Measurements from ENCODE around the gene SIRT3. TPM values are rescaled to one million over a fixed set of nuclear protein-coding genes. Genes with fewer than 3 reads are reported as not detected.
"Not testable (repeated sequence)": the region's sequence is repeated elsewhere in the genome, so short reads cannot be mapped to it uniquely, and the experiment has no call there.

The SIRT3 gene
- total RNA-seq, 1 experiment from 2014 or later: 13.8 TPM

- Histone ChIP-seq H3K4me3 (ENCODE audit: low read length) (no peak overlapping the region), H4K20me1 (ENCODE audit: low read length) (no peaks in the 10 kb centered on the region), H3K36me3 (ENCODE audit: low read depth, low read length) (no peaks in the 10 kb centered on the region), H2AFZ (ENCODE audit: low read length) (no peak overlapping the region), H3K9ac (ENCODE audit: low read length) (no peak overlapping the region), H3K79me2 (ENCODE audit: low read length) (no peaks in the 10 kb centered on the region), H3K9me2 (replicated peaks; ENCODE audit: low read length) (no peaks in the 10 kb centered on the region), H3K27me3 (ENCODE audit: low read length) (no peaks in the 10 kb centered on the region), H3K27ac (ENCODE audit: low read length) (no peak overlapping the region), H3K9me3 (ENCODE audit: low read length) (no peaks in the 10 kb centered on the region), H3K4me2 (ENCODE audit: low read length) (no peak overlapping the region), H3K4me1 (ENCODE audit: insufficient read depth, low read length) (peaks cover 4% of the 10 kb centered on the region), H3F3A (ENCODE audit: low read length, unreplicated experiment) (no peaks in the 10 kb centered on the region)
- BruUV-seq (replicated peaks): no TSS peak
- ChIA-PET CTCF (no interaction called here), POLR2A (ENCODE audit: unreplicated experiment) (no interaction called here)
- ATAC-seq (no peak), DNase-seq (no peak)
- intact Hi-C loops (cut with micrococcal nuclease): no loop called here
- TF ChIP-seq EZH2phosphoT487 (IDR thresholded peaks at IDR 0.05; ENCODE audit: borderline replicate concordance, low read length) (no peak), EZH2 (IDR thresholded peaks at IDR 0.05; ENCODE audit: low read length, unreplicated experiment) (no peak), CTCF (conservative IDR thresholded peaks at IDR 0.05; ENCODE audit: low read depth, low read length) (no peak)
These were observed 33.2 kb upstream of the SIRT3 start for GRCh38 chr11:269146-269890.

DNA sequence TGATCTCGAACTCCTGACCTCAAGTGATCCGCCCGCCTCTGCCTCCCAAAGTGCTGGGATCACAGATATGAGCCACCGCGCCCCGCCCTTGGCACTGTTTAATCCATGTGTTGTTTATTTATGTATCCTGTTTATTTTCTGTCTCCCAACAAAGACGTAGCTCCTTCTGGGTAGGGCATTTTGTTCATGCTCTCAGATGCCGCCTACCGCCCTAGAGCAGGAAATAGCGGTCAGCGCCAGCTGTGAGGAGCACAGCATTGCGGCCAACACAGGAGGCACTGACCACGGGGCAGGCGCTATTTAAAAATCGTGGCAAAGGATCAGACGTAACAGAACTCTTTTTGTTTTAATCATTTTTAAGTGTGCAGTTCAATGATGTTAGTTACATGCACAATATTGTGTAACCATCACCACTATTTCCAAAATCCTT is 32.6 kb upstream of the SIRT3 start:
- H3F3A ChIP-seq (ENCODE audit: low read length, unreplicated experiment); H3K36me3 ChIP-seq (ENCODE audit: low read depth, low read length); intact Hi-C loops (cut with micrococcal nuclease); CTCF ChIA-PET; H3K4me3 ChIP-seq (ENCODE audit: low read length); BruUV-seq (replicated peaks); H3K27me3 ChIP-seq (ENCODE audit: low read length); H4K20me1 ChIP-seq (ENCODE audit: low read length); H2AFZ ChIP-seq (ENCODE audit: low read length); H3K4me2 ChIP-seq (ENCODE audit: low read length); H3K9ac ChIP-seq (ENCODE audit: low read length); H3K9me3 ChIP-seq (ENCODE audit: low read length); H3K4me1 ChIP-seq (ENCODE audit: insufficient read depth, low read length); H3K27ac ChIP-seq (ENCODE audit: low read length); POLR2A ChIA-PET (ENCODE audit: unreplicated experiment); DNase-seq; H3K9me2 ChIP-seq (replicated peaks; ENCODE audit: low read length); H3K79me2 ChIP-seq (ENCODE audit: low read length): not testable (repeated sequence)
- ATAC-seq: peak; percentile 66
- TF ChIP-seq CTCF (conservative IDR thresholded peaks at IDR 0.05; ENCODE audit: low read depth, low read length): 0 out of 2 replicates have a peak, but pooled peaks have one; percentile 8

- Histone ChIP-seq H3K27me3 (ENCODE audit: low read length) (no peaks in the 10 kb centered on the region), H3K36me3 (ENCODE audit: low read depth, low read length) (no peaks in the 10 kb centered on the region), H3K4me3 (ENCODE audit: low read length) (peak overlapping the region; percentile 58), H3K9me3 (ENCODE audit: low read length) (no peaks in the 10 kb centered on the region), H3K4me2 (ENCODE audit: low read length) (peak overlapping the region; percentile 85), H3K79me2 (ENCODE audit: low read length) (no peaks in the 10 kb centered on the region), H3K4me1 (ENCODE audit: insufficient read depth, low read length) (peaks cover 4% of the 10 kb centered on the region), H3F3A (ENCODE audit: low read length, unreplicated experiment) (no peaks in the 10 kb centered on the region), H4K20me1 (ENCODE audit: low read length) (no peaks in the 10 kb centered on the region), H3K9me2 (replicated peaks; ENCODE audit: low read length) (no peaks in the 10 kb centered on the region), H2AFZ (ENCODE audit: low read length) (peak overlapping the region; percentile 90), H3K27ac (ENCODE audit: low read length) (no peak overlapping the region), H3K9ac (ENCODE audit: low read length) (no peak overlapping the region)
- POLR2A ChIA-PET (ENCODE audit: unreplicated experiment): interaction anchor here (0.6 to 0.7 kb wide), 2 partner anchors 61 to 181 kb away, joined by 3 read pairs; partner anchors contain the start of gene BET1L
- no TSS peak for BruUV-seq (replicated peaks)
- DNase-seq: peak; percentile 41
- peak; percentile 55 for ATAC-seq
- TF ChIP-seq EZH2phosphoT487 (IDR thresholded peaks at IDR 0.05; ENCODE audit: borderline replicate concordance, low read length) (no peak), CTCF (conservative IDR thresholded peaks at IDR 0.05; ENCODE audit: low read depth, low read length) (no peak), EZH2 (IDR thresholded peaks at IDR 0.05; ENCODE audit: low read length, unreplicated experiment) (no peak)
- intact Hi-C loops (cut with micrococcal nuclease): no loop called here
- CTCF ChIA-PET: no interaction called here
These were observed 31.4 kb upstream of the SIRT3 start for GRCh38 chr11:267491-267994.

All from PC-3 (cell line).